GM18951 (cell line): ENCODE measurements around the gene NPS.

Source experiments
- POLR2A ChIP-seq: IDR thresholded peaks from 4 replicates; pipeline ENCODE4 v1.6.1; 2011; ENCODE audit warnings: mild to moderate bottlenecking; ENCODE audit not compliant: insufficient read length, insufficient read depth; ENCODE audit errors: extremely low read depth
- in situ Hi-C: fragments of 300-500 bp; cut with MboI; formaldehyde crosslinking; loops from one replicate; pipeline ENCODE4 v1.12.0; 2022; ENCODE audit warnings: low sequenced_read_pairs, mixed read lengths, inconsistent platforms; ENCODE audit not compliant: unreplicated experiment

NPS gene

GRCh38 chr10:127600479-127600878, 51.4 kb downstream of the NPS start:
- no peak for TF ChIP-seq POLR2A
- in situ Hi-C loops, result no loop called here
